Activated CD8-positive, alpha-beta memory T cell treated with anti-CD3 and anti-CD28 coated beads, Interleukin-2, amount 50 U/mL, for 48 hours (primary cell): ENCODE data around the gene ARHGAP28.
"Not testable (repeated sequence)": the region's sequence is repeated elsewhere in the genome, so short reads cannot be mapped to it uniquely, and the experiment has no call there.

ENCODE experiments used
- DNase-seq: peaks from one replicate; pipeline ENCODE4 v3.0.0-alpha.2; 2020

ARHGAP28 gene

GRCh38 chr18:6778459-6779247 is 49.1 kb downstream of the ARHGAP28 start:
- DNase-seq, result no peak

- DNase-seq, result no peak
These were observed 51.7 kb downstream of the ARHGAP28 start for GRCh38 chr18:6781142-6781714.

GRCh38 chr18:6781796-6782195 is 52.3 kb downstream of the ARHGAP28 start:
- no peak for DNase-seq

GRCh38 chr18:6782861-6783260 is 53.3 kb downstream of the ARHGAP28 start:
- DNase-seq, result no peak

- no peak for DNase-seq
These were observed 54.5 kb downstream of the ARHGAP28 start for GRCh38 chr18:6784046-6784445.

- DNase-seq, result no peak
These were observed 55.5 kb downstream of the ARHGAP28 start for GRCh38 chr18:6785001-6785400.

- DNase-seq, result no peak
These were observed 55.9 kb downstream of the ARHGAP28 start for GRCh38 chr18:6785411-6785810.

- DNase-seq, result no peak
These were observed 62.9 kb downstream of the ARHGAP28 start for GRCh38 chr18:6792391-6792790.

GRCh38 chr18:6793455-6793854 is 63.9 kb downstream of the ARHGAP28 start:
- no peak for DNase-seq

GRCh38 chr18:6793986-6794385 is 64.5 kb downstream of the ARHGAP28 start:
- no peak for DNase-seq

- DNase-seq, result no peak
These were observed 65.8 kb downstream of the ARHGAP28 start for GRCh38 chr18:6795307-6795706.

- DNase-seq, result no peak
These were observed 67.0 kb downstream of the ARHGAP28 start for GRCh38 chr18:6796511-6796910.

- DNase-seq, result no peak
These were observed 67.7 kb downstream of the ARHGAP28 start for GRCh38 chr18:6797171-6797570.

GRCh38 chr18:6798896-6799295 is 69.4 kb downstream of the ARHGAP28 start:
- DNase-seq, result no peak

GRCh38 chr18:6800309-6800708 is 70.8 kb downstream of the ARHGAP28 start:
- not testable (repeated sequence) for DNase-seq

GRCh38 chr18:6807515-6808257 is 78.2 kb downstream of the ARHGAP28 start:
- no peak for DNase-seq

- DNase-seq, result no peak
These were observed 80.7 kb downstream of the ARHGAP28 start for GRCh38 chr18:6810191-6810590.

- DNase-seq, result no peak
These were observed 82.3 kb downstream of the ARHGAP28 start for GRCh38 chr18:6811816-6812215.

- no peak for DNase-seq
These were observed 85.4 kb downstream of the ARHGAP28 start for GRCh38 chr18:6814882-6815425.

GRCh38 chr18:6816154-6816553 is 86.6 kb downstream of the ARHGAP28 start:
- no peak for DNase-seq

GRCh38 chr18:6819332-6819731 is 89.8 kb downstream of the ARHGAP28 start:
- DNase-seq, result no peak

- DNase-seq, result no peak
These were observed 90.8 kb downstream of the ARHGAP28 start for GRCh38 chr18:6820314-6820713.

GRCh38 chr18:6821356-6821755 is 91.8 kb downstream of the ARHGAP28 start:
- no peak for DNase-seq

- DNase-seq, result not testable (repeated sequence)
These were observed 97.6 kb downstream of the ARHGAP28 start for GRCh38 chr18:6827161-6827560.
